ENCODE measurements around the gene ATXN7L1.

Gene ATXN7L1

GRCh38 chr7:105690325-105690945, 186.0 kb downstream of the ATXN7L1 start:
- TF ChIP-seq CTCF (IDR thresholded peaks at IDR 0.05) = no peak
- Mint-ChIP-seq H3K4me1 (peaks cover 41% of the 10 kb centered on the region), H3K4me3 (peak overlapping the region; percentile 68), H3K27me3 (ENCODE audit: low read depth, poor library complexity) (peaks cover 9% of the 10 kb centered on the region), H3K27ac (no peak overlapping the region), H3K36me3 (ENCODE audit: low read depth) (peaks cover 7% of the 10 kb centered on the region), H3K9me3 (no peaks in the 10 kb centered on the region)
- no peak for DNase-seq

- no peak overlapping the region for H3K4me3 Mint-ChIP-seq
- H3K27me3 Mint-ChIP-seq (ENCODE audit: low read depth, poor library complexity) = peaks cover 9% of the 10 kb centered on the region
- no peak overlapping the region for H3K27ac Mint-ChIP-seq
- H3K36me3 Mint-ChIP-seq (ENCODE audit: low read depth) = peaks cover 10% of the 10 kb centered on the region
- no peak for DNase-seq
- no peaks in the 10 kb centered on the region for H3K9me3 Mint-ChIP-seq
- no peak for TF ChIP-seq CTCF (IDR thresholded peaks at IDR 0.05)
- peaks cover 41% of the 10 kb centered on the region for H3K4me1 Mint-ChIP-seq
Measured at GRCh38 chr7:105689067-105689819, 187.2 kb downstream of the ATXN7L1 start.

DNA sequence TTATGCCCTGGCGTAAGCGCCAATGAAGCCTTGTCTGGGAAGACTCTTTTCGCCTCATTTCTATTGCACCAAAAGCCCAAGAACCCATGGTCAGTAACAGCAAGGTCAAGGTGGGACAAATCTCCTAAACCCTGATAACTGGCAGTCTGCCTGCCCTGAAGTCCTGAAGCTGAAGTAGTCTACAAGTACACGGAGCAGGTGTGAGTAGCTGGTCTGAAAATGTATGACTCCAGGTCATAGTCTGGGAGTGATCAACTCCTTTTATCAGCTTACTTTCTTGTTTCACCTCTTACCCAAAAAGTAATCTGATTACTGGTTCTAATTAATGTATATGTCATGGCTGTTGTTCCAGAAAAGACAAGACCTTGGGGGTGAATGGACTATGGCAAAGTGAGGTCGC, 187.8 kb downstream of the ATXN7L1 start:
- Mint-ChIP-seq H3K27me3 (ENCODE audit: low read depth, poor library complexity) (peaks cover 9% of the 10 kb centered on the region), H3K36me3 (ENCODE audit: low read depth) (peaks cover 16% of the 10 kb centered on the region), H3K27ac (no peak overlapping the region), H3K4me3 (no peak overlapping the region), H3K4me1 (peaks cover 41% of the 10 kb centered on the region), H3K9me3 (no peaks in the 10 kb centered on the region)
- no peak for TF ChIP-seq CTCF (IDR thresholded peaks at IDR 0.05)
- DNase-seq = no peak

DNA sequence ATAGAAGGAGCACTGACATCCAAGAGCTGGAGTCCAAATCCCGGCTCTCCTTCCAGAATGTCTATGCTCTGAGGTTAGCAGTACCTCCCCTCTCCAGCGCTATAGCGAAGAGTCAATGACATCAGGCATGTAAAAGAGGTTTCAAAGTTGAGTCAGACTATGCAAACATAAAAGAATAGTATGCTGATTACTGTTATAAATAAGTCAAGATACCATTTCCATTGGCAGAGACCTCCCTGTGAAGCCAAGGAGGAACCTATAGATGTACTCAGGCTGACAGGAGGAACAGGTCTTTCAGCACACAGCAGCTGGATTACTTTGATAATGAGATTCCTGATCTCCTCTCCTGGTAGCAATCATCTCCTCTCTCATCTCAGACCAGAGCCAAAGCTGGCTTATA, 191.2 kb downstream of the ATXN7L1 start:
- peaks cover 13% of the 10 kb centered on the region for H3K4me1 Mint-ChIP-seq
- H3K9me3 Mint-ChIP-seq = no peaks in the 10 kb centered on the region
- H3K4me3 Mint-ChIP-seq = no peak overlapping the region
- peaks cover 16% of the 10 kb centered on the region for H3K36me3 Mint-ChIP-seq (ENCODE audit: low read depth)
- DNase-seq = no peak
- no peak for TF ChIP-seq CTCF (IDR thresholded peaks at IDR 0.05)
- H3K27ac Mint-ChIP-seq = no peak overlapping the region
- peaks cover 5% of the 10 kb centered on the region for H3K27me3 Mint-ChIP-seq (ENCODE audit: low read depth, poor library complexity)

- no peaks in the 10 kb centered on the region for H3K27me3 Mint-ChIP-seq (ENCODE audit: low read depth, poor library complexity)
- peaks cover 16% of the 10 kb centered on the region for H3K36me3 Mint-ChIP-seq (ENCODE audit: low read depth)
- no peak for TF ChIP-seq CTCF (IDR thresholded peaks at IDR 0.05)
- no peak overlapping the region for H3K27ac Mint-ChIP-seq
- no peaks in the 10 kb centered on the region for H3K9me3 Mint-ChIP-seq
- no peak overlapping the region for H3K4me3 Mint-ChIP-seq
- DNase-seq = no peak
- peaks cover 15% of the 10 kb centered on the region for H3K4me1 Mint-ChIP-seq
Measured at GRCh38 chr7:105682341-105683060, 193.9 kb downstream of the ATXN7L1 start.

All from nephron progenitor cell (in vitro differentiated cells).